ENCODE results near the gene KCNJ9.

The KCNJ9 gene

DNA sequence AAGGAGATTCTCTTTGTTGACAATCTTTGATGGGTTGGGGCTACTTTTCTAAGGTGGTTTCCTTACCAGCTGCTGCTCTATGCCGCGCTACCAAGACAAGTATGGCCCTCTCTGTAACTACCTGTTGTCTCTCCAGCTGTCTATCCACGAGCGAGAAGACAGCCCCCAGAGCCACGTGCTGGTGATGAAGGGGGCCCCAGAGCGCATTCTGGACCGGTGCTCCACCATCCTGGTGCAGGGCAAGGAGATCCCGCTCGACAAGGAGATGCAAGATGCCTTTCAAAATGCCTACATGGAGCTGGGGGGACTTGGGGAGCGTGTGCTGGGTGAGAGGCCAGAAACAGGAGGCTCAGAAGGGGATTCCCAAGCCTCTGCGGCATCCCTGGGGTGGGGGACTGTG lies 48.6 kb downstream of the KCNJ9 start:
- Histone ChIP-seq H3K4me3 (ENCODE audit: low read depth, low read length) (no peak overlapping the region), H3K36me3 (ENCODE audit: control insufficient read depth, insufficient read depth, low read length) (no peaks in the 10 kb centered on the region), H3K4me2 (ENCODE audit: low read length) (no peak overlapping the region), H3K27ac (no peak overlapping the region), H3K4me1 (no peaks in the 10 kb centered on the region), H2AFZ (no peak overlapping the region), H3K9ac (no peak overlapping the region), H3K79me2 (no peaks in the 10 kb centered on the region), H3K9me3 (ENCODE audit: control insufficient read depth, low read length) (no peaks in the 10 kb centered on the region), H3K27me3 (ENCODE audit: control insufficient read depth, insufficient read depth, low read length) (no peaks in the 10 kb centered on the region)
- no peak for TF ChIP-seq CTCF (IDR thresholded peaks at IDR 0.05)

DNA sequence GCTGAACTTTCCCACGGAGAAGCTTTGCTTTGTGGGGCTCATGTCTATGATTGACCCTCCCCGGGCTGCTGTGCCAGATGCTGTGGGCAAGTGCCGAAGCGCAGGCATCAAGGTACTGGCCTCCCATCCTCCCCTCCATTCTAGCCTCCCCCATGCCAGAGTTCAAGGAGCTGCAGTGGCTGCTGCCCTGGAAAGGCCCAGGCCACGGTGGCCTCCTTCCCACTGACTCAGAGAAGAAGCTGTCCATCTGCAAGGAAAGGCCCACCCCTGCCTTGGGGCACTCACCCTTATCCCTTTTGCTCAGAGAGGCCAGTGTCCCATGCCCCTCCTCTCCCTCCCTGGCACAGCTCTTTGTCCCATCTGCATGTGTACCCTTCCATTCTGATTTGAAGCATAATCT lies 49.1 kb downstream of the KCNJ9 start:
- no peak overlapping the region for H3K4me2 ChIP-seq (ENCODE audit: low read length)
- no peak overlapping the region for H3K27ac ChIP-seq
- TF ChIP-seq CTCF (IDR thresholded peaks at IDR 0.05) = no peak
- no peak overlapping the region for H3K4me3 ChIP-seq (ENCODE audit: low read depth, low read length)
- H3K79me2 ChIP-seq = no peaks in the 10 kb centered on the region
- no peaks in the 10 kb centered on the region for H3K9me3 ChIP-seq (ENCODE audit: control insufficient read depth, low read length)
- no peaks in the 10 kb centered on the region for H3K27me3 ChIP-seq (ENCODE audit: control insufficient read depth, insufficient read depth, low read length)
- no peak overlapping the region for H2AFZ ChIP-seq
- no peaks in the 10 kb centered on the region for H3K36me3 ChIP-seq (ENCODE audit: control insufficient read depth, insufficient read depth, low read length)
- no peak overlapping the region for H3K9ac ChIP-seq
- no peaks in the 10 kb centered on the region for H3K4me1 ChIP-seq

DNA sequence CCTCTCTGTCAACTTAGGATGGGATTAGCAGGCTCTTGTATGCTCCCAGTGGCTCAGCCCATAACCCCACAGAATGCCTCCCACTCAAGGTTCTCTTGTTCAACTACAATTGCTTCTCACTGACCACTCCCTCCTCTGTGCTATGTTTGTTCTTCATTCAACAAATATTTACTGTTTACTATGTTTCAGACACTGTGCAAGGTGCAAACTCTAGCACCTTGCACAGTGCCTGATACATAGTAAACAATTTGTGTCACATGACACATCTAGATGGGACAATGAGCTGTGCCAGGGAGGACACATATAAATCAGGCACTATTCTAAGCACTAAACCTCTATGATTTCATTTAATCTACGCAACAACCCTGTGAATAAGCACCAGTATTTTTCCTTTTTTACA lies 49.6 kb downstream of the KCNJ9 start:
- Histone ChIP-seq H3K9ac (no peak overlapping the region), H3K27me3 (ENCODE audit: control insufficient read depth, insufficient read depth, low read length) (no peaks in the 10 kb centered on the region), H3K36me3 (ENCODE audit: control insufficient read depth, insufficient read depth, low read length) (no peaks in the 10 kb centered on the region), H3K79me2 (no peaks in the 10 kb centered on the region), H3K27ac (no peak overlapping the region), H3K4me1 (no peaks in the 10 kb centered on the region), H3K4me3 (ENCODE audit: low read depth, low read length) (no peak overlapping the region), H2AFZ (no peak overlapping the region), H3K9me3 (ENCODE audit: control insufficient read depth, low read length) (no peaks in the 10 kb centered on the region), H3K4me2 (ENCODE audit: low read length) (no peak overlapping the region)
- TF ChIP-seq CTCF (IDR thresholded peaks at IDR 0.05) = no peak

- no peaks in the 10 kb centered on the region for H3K9me3 ChIP-seq (ENCODE audit: control insufficient read depth, low read length)
- H3K27ac ChIP-seq = no peak overlapping the region
- H3K79me2 ChIP-seq = no peaks in the 10 kb centered on the region
- no peaks in the 10 kb centered on the region for H3K36me3 ChIP-seq (ENCODE audit: control insufficient read depth, insufficient read depth, low read length)
- H2AFZ ChIP-seq = no peak overlapping the region
- no peaks in the 10 kb centered on the region for H3K27me3 ChIP-seq (ENCODE audit: control insufficient read depth, insufficient read depth, low read length)
- no peaks in the 10 kb centered on the region for H3K4me1 ChIP-seq
- no peak for TF ChIP-seq CTCF (IDR thresholded peaks at IDR 0.05)
- H3K9ac ChIP-seq = no peak overlapping the region
- H3K4me3 ChIP-seq (ENCODE audit: low read depth, low read length) = no peak overlapping the region
- H3K4me2 ChIP-seq (ENCODE audit: low read length) = no peak overlapping the region
These were observed 50.6 kb downstream of the KCNJ9 start for GRCh38 chr1:160131803-160132565.

Measured in parathyroid adenoma (tissue), 2 donors.